SK-N-SH treated with all-trans-retinoic acid at 6 μM for 48 hours (cell line): ENCODE results near the gene LHCGR.
"Not testable (repeated sequence)": the region's sequence is repeated elsewhere in the genome, so short reads cannot be mapped to it uniquely, and the experiment has no call there.

ENCODE experiments used
- ISL1 ChIP-seq: fragments of 250-450 bp; sonication (Bioruptor Pico); IDR thresholded peaks from 2 replicates; pipeline ENCODE4 v2.1.2; 2022; ENCODE audit warnings: mild to moderate bottlenecking, moderate library complexity
- TCF4 ChIP-seq: fragments of 250-450 bp; sonication (Bioruptor Pico); IDR thresholded peaks from 2 replicates; pipeline ENCODE4 v1.8.0; 2021; ENCODE audit warnings: mild to moderate bottlenecking, moderate library complexity, borderline replicate concordance
- ZNF565 ChIP-seq: fragments of 450-650 bp; formaldehyde crosslinking; conservative IDR thresholded peaks from 2 replicates; pipeline ENCODE4 v1.5.0; 2020; ENCODE audit warnings: low read depth, mild to moderate bottlenecking, moderate library complexity

- TF ChIP-seq ISL1; ZNF565 (CRISPR knock-in tag); TCF4 (CRISPR knock-in tag): not testable (repeated sequence)
Measured at GRCh38 chr2:48703621-48704020, 51.9 kb downstream of the LHCGR start.
